HepG2 (cell line): ENCODE measurements around the gene PERP. TPM values are rescaled to one million over a fixed set of nuclear protein-coding genes. Genes with fewer than 3 reads are reported as not detected.

Experiments used
- ARID2 ChIP-seq: sonication (generic); formaldehyde crosslinking; IDR thresholded peaks from 2 replicates; pipeline ENCODE4 v1.8.1; 2022; ENCODE audit warnings: mild to moderate bottlenecking, missing genetic modification reagents, borderline replicate concordance
- ATAD3A ChIP-seq: sonication (generic); formaldehyde crosslinking; IDR thresholded peaks from 2 replicates; pipeline ENCODE4 v1.4.0; 2020; ENCODE audit warnings: missing genetic modification reagents
- JUN ChIP-seq: sonication (generic); formaldehyde crosslinking; IDR thresholded peaks from 2 replicates; pipeline ENCODE4 v1.4.0; 2020; ENCODE audit warnings: mild to moderate bottlenecking, missing genetic modification reagents
- KAT8 ChIP-seq: IDR thresholded peaks from 2 replicates; pipeline ENCODE4 v1.6.1; 2016; ENCODE audit warnings: missing genetic modification reagents, missing compliant biosample characterization
- MATR3 ChIP-seq: sonication (generic); formaldehyde crosslinking; IDR thresholded peaks from 2 replicates; pipeline ENCODE4 v1.4.0; 2020; ENCODE audit warnings: missing genetic modification reagents
- RXRA ChIP-seq: sonication (generic); formaldehyde crosslinking; IDR thresholded peaks from 2 replicates; pipeline ENCODE4 v1.5.1; 2020; ENCODE audit warnings: missing genetic modification reagents
- SMAD1 ChIP-seq: sonication (generic); formaldehyde crosslinking; IDR thresholded peaks from 2 replicates; pipeline ENCODE4 v1.4.0; 2020; ENCODE audit warnings: missing genetic modification reagents, low read depth, mild to moderate bottlenecking, borderline replicate concordance
- ZBTB7A ChIP-seq: sonication (generic); formaldehyde crosslinking; IDR thresholded peaks from 2 replicates; pipeline ENCODE4 v1.8.0; 2022; ENCODE audit warnings: mild to moderate bottlenecking, missing genetic modification reagents
- ZC3H4 ChIP-seq: sonication (generic); formaldehyde crosslinking; IDR thresholded peaks from 2 replicates; pipeline ENCODE4 v1.4.0; 2020; ENCODE audit warnings: missing genetic modification reagents, borderline replicate concordance
- ZNF253 ChIP-seq: sonication (generic); formaldehyde crosslinking; IDR thresholded peaks from 2 replicates; pipeline ENCODE4 v1.8.0; 2022; ENCODE audit warnings: mild to moderate bottlenecking, missing genetic modification reagents, borderline replicate concordance
- ZNF460 ChIP-seq: sonication (generic); formaldehyde crosslinking; IDR thresholded peaks from 2 replicates; pipeline ENCODE4 v1.5.1; 2020; ENCODE audit warnings: missing genetic modification reagents, mild to moderate bottlenecking, borderline replicate concordance
- ZNF670 ChIP-seq: sonication (generic); formaldehyde crosslinking; IDR thresholded peaks from 2 replicates; pipeline ENCODE4 v1.8.0; 2022; ENCODE audit warnings: mild to moderate bottlenecking, missing genetic modification reagents, borderline replicate concordance
- ZNF773 ChIP-seq: sonication (generic); formaldehyde crosslinking; IDR thresholded peaks from 2 replicates; pipeline ENCODE4 v1.4.0; 2020; ENCODE audit warnings: missing genetic modification reagents, borderline replicate concordance
- ZNF839 ChIP-seq: sonication (generic); formaldehyde crosslinking; IDR thresholded peaks from 2 replicates; pipeline ENCODE4 v1.4.0; 2020; ENCODE audit warnings: missing genetic modification reagents, mild to moderate bottlenecking, borderline replicate concordance
- polyA plus RNA-seq, 8 experiments: library from polyadenylated mRNA; depleted of rRNA in 3 of 8; stranded (reverse) in 7 of 8; unstranded in 1 of 8; fragments of >200 nt; fragmentation: Illumina TruSeq in 4 of 8; extraction: Trizol in 4 of 8; gene quantifications; 2 replicates each; pipeline versions ENCODE4 v1.2.1 to v1.2.3, GENCODE V29; 2011 to 2016; ENCODE audit warnings: low read depth in 4 of 8, missing spikeins in 1 of 8, mixed read lengths in 1 of 8; ENCODE audit not compliant: insufficient read depth in 1 of 8
- total RNA-seq, 5 experiments: library from RNA; depleted of rRNA; stranded (reverse); fragments of >200 nt; fragmentation: Illumina TruSeq; extraction: Trizol; gene quantifications; 2 replicates each; pipeline ENCODE4 v1.2.3, GENCODE V29; 2016; ENCODE audit warnings: low read depth in 1 of 5
- TF ChIP-seq, protein P1 (sequence below): sonication (generic); formaldehyde crosslinking; IDR thresholded peaks from 2 replicates; pipeline ENCODE4 v1.4.0; 2020; ENCODE audit warnings: missing genetic modification reagents; ENCODE audit errors: not compliant biosample characterization
- TF ChIP-seq, protein P2 (sequence below): sonication (generic); formaldehyde crosslinking; IDR thresholded peaks from 2 replicates; pipeline ENCODE4 v1.5.1; 2020; ENCODE audit warnings: mild to moderate bottlenecking, missing genetic modification reagents
- TF ChIP-seq, protein P3 (sequence below): IDR thresholded peaks from 2 replicates; pipeline ENCODE4 v1.6.1; 2016; ENCODE audit warnings: low read depth, missing genetic modification reagents, missing compliant biosample characterization
- TF ChIP-seq, protein P4 (sequence below): sonication (generic); formaldehyde crosslinking; IDR thresholded peaks from 2 replicates; pipeline ENCODE4 v1.4.0; 2020; ENCODE audit warnings: missing genetic modification reagents, low read depth, mild to moderate bottlenecking, borderline replicate concordance

Gene PERP
- total and polyA plus RNA-seq, 2 of the 13 experiments (the other 11 are each of a cell fraction or from before 2014, with no cell fraction given) = 26.0 to 53.0 TPM

DNA sequence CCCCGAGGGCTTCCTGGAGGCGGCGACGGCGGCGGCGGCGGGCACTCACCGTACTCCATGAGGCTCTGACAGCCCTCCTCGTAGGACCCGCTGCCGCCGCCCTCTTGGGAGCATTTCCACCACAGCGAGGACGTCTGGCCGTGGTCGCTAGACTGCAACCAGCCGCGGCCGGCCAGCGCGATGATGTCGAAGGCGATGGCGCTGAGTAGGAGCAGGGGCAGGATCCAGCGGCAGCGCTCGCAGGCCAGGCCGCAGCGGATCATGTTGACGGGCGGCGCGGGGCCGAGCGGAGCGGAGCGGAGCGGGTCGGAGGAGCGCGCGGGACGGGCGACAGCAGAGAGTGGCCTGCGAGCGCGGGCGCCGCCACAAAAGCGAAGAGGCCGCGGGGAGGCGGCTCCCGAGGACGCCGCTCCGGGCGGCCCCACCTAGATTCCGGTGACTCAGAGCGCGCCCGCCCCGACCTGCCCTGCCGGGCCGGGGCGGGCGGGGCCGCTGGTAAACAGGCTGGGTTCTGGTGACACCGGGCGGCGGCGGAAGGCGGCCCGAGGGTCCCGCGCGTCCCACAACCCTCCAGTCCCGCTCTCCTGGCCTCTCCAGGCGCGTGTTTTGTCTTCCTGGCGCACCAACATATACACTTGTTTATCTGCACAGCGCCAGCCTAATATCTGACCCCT is at the start of gene PERP (continued):
- TF ChIP-seq ZBTB7A (CRISPR knock-in tag) = peak; percentile 51; the same call in 1 of the 2 replicates
- TF ChIP-seq SMAD1 (CRISPR knock-in tag) = peak; percentile 59; the same call in 1 of the 2 replicates
- TF ChIP-seq, protein P1, sequence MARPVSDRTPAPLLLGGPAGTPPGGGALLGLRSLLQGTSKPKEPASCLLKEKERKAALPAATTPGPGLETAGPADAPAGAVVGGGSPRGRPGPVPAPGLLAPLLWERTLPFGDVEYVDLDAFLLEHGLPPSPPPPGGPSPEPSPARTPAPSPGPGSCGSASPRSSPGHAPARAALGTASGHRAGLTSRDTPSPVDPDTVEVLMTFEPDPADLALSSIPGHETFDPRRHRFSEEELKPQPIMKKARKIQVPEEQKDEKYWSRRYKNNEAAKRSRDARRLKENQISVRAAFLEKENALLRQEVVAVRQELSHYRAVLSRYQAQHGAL (CRISPR knock-in tag) = no peak
- peak; percentile 23; the same call in 1 of the 2 replicates for TF ChIP-seq JUN (CRISPR knock-in tag)
- TF ChIP-seq, protein P2, sequence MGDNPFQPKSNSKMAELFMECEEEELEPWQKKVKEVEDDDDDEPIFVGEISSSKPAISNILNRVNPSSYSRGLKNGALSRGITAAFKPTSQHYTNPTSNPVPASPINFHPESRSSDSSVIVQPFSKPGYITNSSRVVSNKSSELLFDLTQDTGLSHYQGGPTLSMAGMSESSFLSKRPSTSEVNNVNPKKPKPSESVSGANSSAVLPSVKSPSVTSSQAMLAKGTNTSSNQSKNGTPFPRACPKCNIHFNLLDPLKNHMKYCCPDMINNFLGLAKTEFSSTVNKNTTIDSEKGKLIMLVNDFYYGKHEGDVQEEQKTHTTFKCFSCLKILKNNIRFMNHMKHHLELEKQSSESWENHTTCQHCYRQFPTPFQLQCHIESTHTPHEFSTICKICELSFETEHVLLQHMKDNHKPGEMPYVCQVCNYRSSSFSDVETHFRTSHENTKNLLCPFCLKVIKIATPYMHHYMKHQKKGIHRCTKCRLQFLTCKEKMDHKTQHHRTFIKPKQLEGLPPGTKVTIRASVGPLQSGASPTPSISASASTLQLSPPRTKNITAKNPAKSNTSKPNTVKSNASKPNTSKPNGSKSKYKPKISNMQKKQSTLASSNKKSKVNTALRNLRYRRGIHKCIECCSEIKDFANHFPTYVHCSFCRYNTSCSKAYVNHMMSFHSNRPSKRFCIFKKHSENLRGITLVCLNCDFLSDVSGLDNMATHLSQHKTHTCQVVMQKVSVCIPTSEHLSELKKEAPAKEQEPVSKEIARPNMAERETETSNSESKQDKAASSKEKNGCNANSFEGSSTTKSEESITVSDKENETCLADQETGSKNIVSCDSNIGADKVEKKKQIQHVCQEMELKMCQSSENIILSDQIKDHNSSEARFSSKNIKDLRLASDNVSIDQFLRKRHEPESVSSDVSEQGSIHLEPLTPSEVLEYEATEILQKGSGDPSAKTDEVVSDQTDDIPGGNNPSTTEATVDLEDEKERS = 0 out of 2 replicates have a peak, but pooled peaks have one; percentile 42
- TF ChIP-seq KAT8 (CRISPR knock-in tag) = peak; percentile 24; the same call in 1 of the 2 replicates
- no peak for TF ChIP-seq ATAD3A (CRISPR knock-in tag)
- TF ChIP-seq ZC3H4 (CRISPR knock-in tag) = no peak; the same call in 1 of the 2 replicates
- TF ChIP-seq ZNF460 (CRISPR knock-in tag) = no peak
- peak; percentile 86; the same call in 1 of the 2 replicates for TF ChIP-seq ZNF253 (CRISPR knock-in tag)
- peak; percentile 69; the same call in 1 of the 2 replicates for TF ChIP-seq ZNF773
- no peak for TF ChIP-seq MATR3 (CRISPR knock-in tag)
- no peak for TF ChIP-seq ARID2
- TF ChIP-seq RXRA (CRISPR knock-in tag) = no peak; the same call in 1 of the 2 replicates
- peak; percentile 82; the same call in 1 of the 2 replicates for TF ChIP-seq ZNF670 (CRISPR knock-in tag)
- TF ChIP-seq ZNF839 = no peak
- TF ChIP-seq, protein P3, sequence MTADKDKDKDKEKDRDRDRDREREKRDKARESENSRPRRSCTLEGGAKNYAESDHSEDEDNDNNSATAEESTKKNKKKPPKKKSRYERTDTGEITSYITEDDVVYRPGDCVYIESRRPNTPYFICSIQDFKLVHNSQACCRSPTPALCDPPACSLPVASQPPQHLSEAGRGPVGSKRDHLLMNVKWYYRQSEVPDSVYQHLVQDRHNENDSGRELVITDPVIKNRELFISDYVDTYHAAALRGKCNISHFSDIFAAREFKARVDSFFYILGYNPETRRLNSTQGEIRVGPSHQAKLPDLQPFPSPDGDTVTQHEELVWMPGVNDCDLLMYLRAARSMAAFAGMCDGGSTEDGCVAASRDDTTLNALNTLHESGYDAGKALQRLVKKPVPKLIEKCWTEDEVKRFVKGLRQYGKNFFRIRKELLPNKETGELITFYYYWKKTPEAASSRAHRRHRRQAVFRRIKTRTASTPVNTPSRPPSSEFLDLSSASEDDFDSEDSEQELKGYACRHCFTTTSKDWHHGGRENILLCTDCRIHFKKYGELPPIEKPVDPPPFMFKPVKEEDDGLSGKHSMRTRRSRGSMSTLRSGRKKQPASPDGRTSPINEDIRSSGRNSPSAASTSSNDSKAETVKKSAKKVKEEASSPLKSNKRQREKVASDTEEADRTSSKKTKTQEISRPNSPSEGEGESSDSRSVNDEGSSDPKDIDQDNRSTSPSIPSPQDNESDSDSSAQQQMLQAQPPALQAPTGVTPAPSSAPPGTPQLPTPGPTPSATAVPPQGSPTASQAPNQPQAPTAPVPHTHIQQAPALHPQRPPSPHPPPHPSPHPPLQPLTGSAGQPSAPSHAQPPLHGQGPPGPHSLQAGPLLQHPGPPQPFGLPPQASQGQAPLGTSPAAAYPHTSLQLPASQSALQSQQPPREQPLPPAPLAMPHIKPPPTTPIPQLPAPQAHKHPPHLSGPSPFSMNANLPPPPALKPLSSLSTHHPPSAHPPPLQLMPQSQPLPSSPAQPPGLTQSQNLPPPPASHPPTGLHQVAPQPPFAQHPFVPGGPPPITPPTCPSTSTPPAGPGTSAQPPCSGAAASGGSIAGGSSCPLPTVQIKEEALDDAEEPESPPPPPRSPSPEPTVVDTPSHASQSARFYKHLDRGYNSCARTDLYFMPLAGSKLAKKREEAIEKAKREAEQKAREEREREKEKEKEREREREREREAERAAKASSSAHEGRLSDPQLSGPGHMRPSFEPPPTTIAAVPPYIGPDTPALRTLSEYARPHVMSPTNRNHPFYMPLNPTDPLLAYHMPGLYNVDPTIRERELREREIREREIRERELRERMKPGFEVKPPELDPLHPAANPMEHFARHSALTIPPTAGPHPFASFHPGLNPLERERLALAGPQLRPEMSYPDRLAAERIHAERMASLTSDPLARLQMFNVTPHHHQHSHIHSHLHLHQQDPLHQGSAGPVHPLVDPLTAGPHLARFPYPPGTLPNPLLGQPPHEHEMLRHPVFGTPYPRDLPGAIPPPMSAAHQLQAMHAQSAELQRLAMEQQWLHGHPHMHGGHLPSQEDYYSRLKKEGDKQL = 0 out of 2 replicates have a peak, but pooled peaks have one; percentile 70
- TF ChIP-seq, protein P4, sequence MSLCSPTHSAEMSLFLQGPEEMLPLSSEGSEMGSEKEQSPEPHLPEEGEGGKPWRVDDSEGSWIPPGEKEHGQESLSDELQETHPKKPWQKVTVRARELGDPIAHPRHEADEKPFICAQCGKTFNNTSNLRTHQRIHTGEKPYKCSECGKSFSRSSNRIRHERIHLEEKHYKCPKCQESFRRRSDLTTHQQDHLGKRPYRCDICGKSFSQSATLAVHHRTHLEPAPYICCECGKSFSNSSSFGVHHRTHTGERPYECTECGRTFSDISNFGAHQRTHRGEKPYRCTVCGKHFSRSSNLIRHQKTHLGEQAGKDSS (CRISPR knock-in tag) = peak; percentile 86; the same call in 1 of the 2 replicates
